HepG2 (cell line): ENCODE results near the gene TTLL4. TPM values are rescaled to one million over a fixed set of nuclear protein-coding genes. Genes with fewer than 3 reads are reported as not detected.

Experiments
- BCL6 ChIP-seq: IDR thresholded peaks from 2 replicates; pipeline ENCODE4 v1.6.1; 2016; ENCODE audit warnings: missing genetic modification reagents, missing compliant biosample characterization
- FOXO1 ChIP-seq: sonication (generic); formaldehyde crosslinking; IDR thresholded peaks from 2 replicates; pipeline ENCODE4 v1.4.0; 2020; ENCODE audit warnings: missing genetic modification reagents
- MIER2 ChIP-seq: IDR thresholded peaks from 2 replicates; pipeline ENCODE4 v1.6.1; 2016; ENCODE audit warnings: missing biosample characterization, missing genetic modification reagents
- NR2C2 ChIP-seq: sonication (generic); formaldehyde crosslinking; IDR thresholded peaks from 2 replicates; pipeline ENCODE4 v1.4.0; 2020; ENCODE audit warnings: missing genetic modification reagents, mild to moderate bottlenecking, moderate library complexity, borderline replicate concordance
- PAXIP1 ChIP-seq: sonication (generic); formaldehyde crosslinking; conservative IDR thresholded peaks from 2 replicates; pipeline ENCODE4 v1.4.0; 2020; ENCODE audit warnings: mild to moderate bottlenecking, missing genetic modification reagents, moderate library complexity
- RBAK ChIP-seq: sonication (generic); formaldehyde crosslinking; IDR thresholded peaks from 2 replicates; pipeline ENCODE4 v1.5.1; 2020; ENCODE audit warnings: mild to moderate bottlenecking, missing genetic modification reagents
- SMAD3 ChIP-seq: sonication (generic); formaldehyde crosslinking; IDR thresholded peaks from 2 replicates; pipeline ENCODE4 v1.4.0; 2020; ENCODE audit warnings: missing genetic modification reagents
- ZBTB7B ChIP-seq: sonication (generic); formaldehyde crosslinking; IDR thresholded peaks from 2 replicates; pipeline ENCODE4 v1.4.0; 2020; ENCODE audit warnings: missing genetic modification reagents
- ZSCAN31 ChIP-seq: sonication (generic); formaldehyde crosslinking; IDR thresholded peaks from 2 replicates; pipeline ENCODE4 v1.5.0; 2020; ENCODE audit warnings: low read depth, mild to moderate bottlenecking, missing genetic modification reagents
- polyA plus RNA-seq, 8 experiments: library from polyadenylated mRNA; depleted of rRNA in 3 of 8; stranded (reverse) in 7 of 8; unstranded in 1 of 8; fragments of >200 nt; fragmentation: Illumina TruSeq in 4 of 8; extraction: Trizol in 4 of 8; gene quantifications; 2 replicates each; pipeline versions ENCODE4 v1.2.1 to v1.2.3, GENCODE V29; 2011 to 2016; ENCODE audit warnings: low read depth in 4 of 8, missing spikeins in 1 of 8, mixed read lengths in 1 of 8; ENCODE audit not compliant: insufficient read depth in 1 of 8
- total RNA-seq, 5 experiments: library from RNA; depleted of rRNA; stranded (reverse); fragments of >200 nt; fragmentation: Illumina TruSeq; extraction: Trizol; gene quantifications; 2 replicates each; pipeline ENCODE4 v1.2.3, GENCODE V29; 2016; ENCODE audit warnings: low read depth in 1 of 5
- TF ChIP-seq, protein P1 (sequence below): sonication (generic); formaldehyde crosslinking; IDR thresholded peaks from 2 replicates; pipeline ENCODE4 v1.5.0; 2020; ENCODE audit warnings: mild to moderate bottlenecking, missing genetic modification reagents, borderline replicate concordance
- TF ChIP-seq, protein P2 (sequence below): sonication (generic); formaldehyde crosslinking; IDR thresholded peaks from 2 replicates; pipeline ENCODE4 v1.4.0; 2020; ENCODE audit warnings: missing genetic modification reagents, borderline replicate concordance
- TF ChIP-seq, protein P3 (sequence below): sonication (generic); formaldehyde crosslinking; IDR thresholded peaks from 2 replicates; pipeline ENCODE4 v1.5.1; 2020; ENCODE audit warnings: mild to moderate bottlenecking, moderate library complexity, missing genetic modification reagents

TTLL4 gene
- total and polyA plus RNA-seq, 2 of the 13 experiments (the other 11 are each of a cell fraction or from before 2014, with no cell fraction given): 77.5 to 84.6 TPM

GRCh38 chr2:218748741-218749441, 38.3 kb downstream of the TTLL4 start (continued):
- TF ChIP-seq, protein P1, sequence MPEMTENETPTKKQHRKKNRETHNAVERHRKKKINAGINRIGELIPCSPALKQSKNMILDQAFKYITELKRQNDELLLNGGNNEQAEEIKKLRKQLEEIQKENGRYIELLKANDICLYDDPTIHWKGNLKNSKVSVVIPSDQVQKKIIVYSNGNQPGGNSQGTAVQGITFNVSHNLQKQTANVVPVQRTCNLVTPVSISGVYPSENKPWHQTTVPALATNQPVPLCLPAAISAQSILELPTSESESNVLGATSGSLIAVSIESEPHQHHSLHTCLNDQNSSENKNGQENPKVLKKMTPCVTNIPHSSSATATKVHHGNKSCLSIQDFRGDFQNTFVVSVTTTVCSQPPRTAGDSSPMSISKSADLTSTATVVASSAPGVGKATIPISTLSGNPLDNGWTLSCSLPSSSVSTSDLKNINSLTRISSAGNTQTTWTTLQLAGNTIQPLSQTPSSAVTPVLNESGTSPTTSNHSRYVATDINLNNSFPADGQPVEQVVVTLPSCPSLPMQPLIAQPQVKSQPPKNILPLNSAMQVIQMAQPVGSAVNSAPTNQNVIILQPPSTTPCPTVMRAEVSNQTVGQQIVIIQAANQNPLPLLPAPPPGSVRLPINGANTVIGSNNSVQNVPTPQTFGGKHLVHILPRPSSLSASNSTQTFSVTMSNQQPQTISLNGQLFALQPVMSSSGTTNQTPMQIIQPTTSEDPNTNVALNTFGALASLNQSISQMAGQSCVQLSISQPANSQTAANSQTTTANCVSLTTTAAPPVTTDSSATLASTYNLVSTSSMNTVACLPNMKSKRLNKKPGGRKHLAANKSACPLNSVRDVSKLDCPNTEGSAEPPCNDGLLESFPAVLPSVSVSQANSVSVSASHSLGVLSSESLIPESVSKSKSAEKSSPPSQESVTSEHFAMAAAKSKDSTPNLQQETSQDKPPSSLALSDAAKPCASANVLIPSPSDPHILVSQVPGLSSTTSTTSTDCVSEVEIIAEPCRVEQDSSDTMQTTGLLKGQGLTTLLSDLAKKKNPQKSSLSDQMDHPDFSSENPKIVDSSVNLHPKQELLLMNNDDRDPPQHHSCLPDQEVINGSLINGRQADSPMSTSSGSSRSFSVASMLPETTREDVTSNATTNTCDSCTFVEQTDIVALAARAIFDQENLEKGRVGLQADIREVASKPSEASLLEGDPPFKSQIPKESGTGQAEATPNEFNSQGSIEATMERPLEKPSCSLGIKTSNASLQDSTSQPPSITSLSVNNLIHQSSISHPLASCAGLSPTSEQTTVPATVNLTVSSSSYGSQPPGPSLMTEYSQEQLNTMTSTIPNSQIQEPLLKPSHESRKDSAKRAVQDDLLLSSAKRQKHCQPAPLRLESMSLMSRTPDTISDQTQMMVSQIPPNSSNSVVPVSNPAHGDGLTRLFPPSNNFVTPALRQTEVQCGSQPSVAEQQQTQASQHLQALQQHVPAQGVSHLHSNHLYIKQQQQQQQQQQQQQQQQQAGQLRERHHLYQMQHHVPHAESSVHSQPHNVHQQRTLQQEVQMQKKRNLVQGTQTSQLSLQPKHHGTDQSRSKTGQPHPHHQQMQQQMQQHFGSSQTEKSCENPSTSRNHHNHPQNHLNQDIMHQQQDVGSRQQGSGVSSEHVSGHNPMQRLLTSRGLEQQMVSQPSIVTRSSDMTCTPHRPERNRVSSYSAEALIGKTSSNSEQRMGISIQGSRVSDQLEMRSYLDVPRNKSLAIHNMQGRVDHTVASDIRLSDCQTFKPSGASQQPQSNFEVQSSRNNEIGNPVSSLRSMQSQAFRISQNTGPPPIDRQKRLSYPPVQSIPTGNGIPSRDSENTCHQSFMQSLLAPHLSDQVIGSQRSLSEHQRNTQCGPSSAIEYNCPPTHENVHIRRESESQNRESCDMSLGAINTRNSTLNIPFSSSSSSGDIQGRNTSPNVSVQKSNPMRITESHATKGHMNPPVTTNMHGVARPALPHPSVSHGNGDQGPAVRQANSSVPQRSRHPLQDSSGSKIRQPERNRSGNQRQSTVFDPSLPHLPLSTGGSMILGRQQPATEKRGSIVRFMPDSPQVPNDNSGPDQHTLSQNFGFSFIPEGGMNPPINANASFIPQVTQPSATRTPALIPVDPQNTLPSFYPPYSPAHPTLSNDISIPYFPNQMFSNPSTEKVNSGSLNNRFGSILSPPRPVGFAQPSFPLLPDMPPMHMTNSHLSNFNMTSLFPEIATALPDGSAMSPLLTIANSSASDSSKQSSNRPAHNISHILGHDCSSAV (CRISPR knock-in tag): no peak
- 0 out of 2 replicates have a peak, but pooled peaks have one; percentile 45 for TF ChIP-seq NR2C2 (CRISPR knock-in tag)
- peak; percentile 92 for TF ChIP-seq PAXIP1 (CRISPR knock-in tag)
- TF ChIP-seq BCL6 (CRISPR knock-in tag): peak; percentile 71
- TF ChIP-seq, protein P2, sequence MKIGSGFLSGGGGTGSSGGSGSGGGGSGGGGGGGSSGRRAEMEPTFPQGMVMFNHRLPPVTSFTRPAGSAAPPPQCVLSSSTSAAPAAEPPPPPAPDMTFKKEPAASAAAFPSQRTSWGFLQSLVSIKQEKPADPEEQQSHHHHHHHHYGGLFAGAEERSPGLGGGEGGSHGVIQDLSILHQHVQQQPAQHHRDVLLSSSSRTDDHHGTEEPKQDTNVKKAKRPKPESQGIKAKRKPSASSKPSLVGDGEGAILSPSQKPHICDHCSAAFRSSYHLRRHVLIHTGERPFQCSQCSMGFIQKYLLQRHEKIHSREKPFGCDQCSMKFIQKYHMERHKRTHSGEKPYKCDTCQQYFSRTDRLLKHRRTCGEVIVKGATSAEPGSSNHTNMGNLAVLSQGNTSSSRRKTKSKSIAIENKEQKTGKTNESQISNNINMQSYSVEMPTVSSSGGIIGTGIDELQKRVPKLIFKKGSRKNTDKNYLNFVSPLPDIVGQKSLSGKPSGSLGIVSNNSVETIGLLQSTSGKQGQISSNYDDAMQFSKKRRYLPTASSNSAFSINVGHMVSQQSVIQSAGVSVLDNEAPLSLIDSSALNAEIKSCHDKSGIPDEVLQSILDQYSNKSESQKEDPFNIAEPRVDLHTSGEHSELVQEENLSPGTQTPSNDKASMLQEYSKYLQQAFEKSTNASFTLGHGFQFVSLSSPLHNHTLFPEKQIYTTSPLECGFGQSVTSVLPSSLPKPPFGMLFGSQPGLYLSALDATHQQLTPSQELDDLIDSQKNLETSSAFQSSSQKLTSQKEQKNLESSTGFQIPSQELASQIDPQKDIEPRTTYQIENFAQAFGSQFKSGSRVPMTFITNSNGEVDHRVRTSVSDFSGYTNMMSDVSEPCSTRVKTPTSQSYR: peak; percentile 68; the same call in 1 of the 2 replicates
- peak; percentile 73 for TF ChIP-seq FOXO1 (CRISPR knock-in tag)
- TF ChIP-seq ZSCAN31 (CRISPR knock-in tag): peak; percentile 58; the same call in 1 of the 2 replicates
- no peak for TF ChIP-seq RBAK (CRISPR knock-in tag)
- peak; percentile 81 for TF ChIP-seq SMAD3 (CRISPR knock-in tag)
- 0 out of 2 replicates have a peak, but pooled peaks have one; percentile 28 for TF ChIP-seq MIER2 (CRISPR knock-in tag)
- TF ChIP-seq ZBTB7B: peak; percentile 79; the same call in 1 of the 2 replicates
- TF ChIP-seq, protein P3, sequence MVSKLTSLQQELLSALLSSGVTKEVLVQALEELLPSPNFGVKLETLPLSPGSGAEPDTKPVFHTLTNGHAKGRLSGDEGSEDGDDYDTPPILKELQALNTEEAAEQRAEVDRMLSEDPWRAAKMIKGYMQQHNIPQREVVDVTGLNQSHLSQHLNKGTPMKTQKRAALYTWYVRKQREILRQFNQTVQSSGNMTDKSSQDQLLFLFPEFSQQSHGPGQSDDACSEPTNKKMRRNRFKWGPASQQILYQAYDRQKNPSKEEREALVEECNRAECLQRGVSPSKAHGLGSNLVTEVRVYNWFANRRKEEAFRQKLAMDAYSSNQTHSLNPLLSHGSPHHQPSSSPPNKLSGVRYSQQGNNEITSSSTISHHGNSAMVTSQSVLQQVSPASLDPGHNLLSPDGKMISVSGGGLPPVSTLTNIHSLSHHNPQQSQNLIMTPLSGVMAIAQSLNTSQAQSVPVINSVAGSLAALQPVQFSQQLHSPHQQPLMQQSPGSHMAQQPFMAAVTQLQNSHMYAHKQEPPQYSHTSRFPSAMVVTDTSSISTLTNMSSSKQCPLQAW (CRISPR knock-in tag): peak; percentile 89
